ENCODE data around the gene BRPF1.

The BRPF1 gene

GRCh38 chr3:9797196-9797945, 65.8 kb downstream of the BRPF1 start:
- TF ChIP-seq CTCF (IDR thresholded peaks at IDR 0.05) = no peak

Measured in LNCAP (cell line).